Loucy (cell line): ENCODE measurements around the gene SLC30A3.

Source experiments
- H2AFZ ChIP-seq: fragments of 200-600 bp; sonication (generic); 2 replicates; pipeline ENCODE4 v1.6.0; 2016; ENCODE audit warnings: antibody characterized with exemption, mild to moderate bottlenecking, low read length, moderate library complexity
- H3F3A ChIP-seq: fragments of 200-600 bp; 2 replicates; pipeline ENCODE4 v1.6.0; 2016; ENCODE audit warnings: antibody characterized with exemption, low read depth, mild to moderate bottlenecking
- H3K27me3 ChIP-seq: fragments of 200-600 bp; sonication (generic); 2 replicates; pipeline ENCODE4 v1.6.1; 2014; ENCODE audit warnings: low read length, mild to moderate bottlenecking; ENCODE audit not compliant: insufficient read depth, poor library complexity, severe bottlenecking
- H3K36me3 ChIP-seq: fragments of 200-600 bp; sonication (generic); 2 replicates; pipeline ENCODE4 v1.6.1; 2016; ENCODE audit warnings: low read length; ENCODE audit not compliant: insufficient read depth
- H3K4me1 ChIP-seq: fragments of 200-600 bp; sonication (generic); 2 replicates; pipeline ENCODE4 v1.5.1; 2014; ENCODE audit warnings: low read length, mild to moderate bottlenecking; ENCODE audit not compliant: insufficient read depth, poor library complexity, severe bottlenecking
- H3K4me2 ChIP-seq: fragments of 200-600 bp; sonication (generic); 2 replicates; pipeline ENCODE4 v1.6.0; 2014; ENCODE audit warnings: antibody characterized with exemption, low read length, low read depth, mild to moderate bottlenecking; ENCODE audit not compliant: poor library complexity, severe bottlenecking
- H3K4me3 ChIP-seq: fragments of 200-600 bp; sonication (generic); 2 replicates; pipeline ENCODE4 v1.5.1; 2014; ENCODE audit warnings: low read length, mild to moderate bottlenecking, mixed read lengths; ENCODE audit not compliant: poor library complexity, severe bottlenecking
- H3K79me2 ChIP-seq: fragments of 200-600 bp; sonication (generic); 2 replicates; pipeline ENCODE4 v1.6.1; 2014; ENCODE audit warnings: low read length; ENCODE audit not compliant: insufficient read depth
- H3K9ac ChIP-seq: fragments of 200-600 bp; sonication (generic); 2 replicates; pipeline ENCODE4 v1.6.0; 2014; ENCODE audit warnings: mild to moderate bottlenecking, low read depth, low read length, moderate library complexity; ENCODE audit not compliant: poor library complexity, severe bottlenecking
- H3K9me2 ChIP-seq: fragments of 200-600 bp; sonication (generic); replicated peaks from 2 replicates; pipeline ENCODE4 v1.6.1; 2016; ENCODE audit warnings: low read depth, low read length, mixed read lengths
- H3K9me3 ChIP-seq: fragments of 200-600 bp; sonication (generic); 2 replicates; pipeline ENCODE4 v1.6.1; 2014; ENCODE audit warnings: mild to moderate bottlenecking, antibody characterized with exemption, low read length, low read depth; ENCODE audit not compliant: insufficient read depth
- H4K20me1 ChIP-seq: fragments of 200-600 bp; sonication (generic); 2 replicates; pipeline ENCODE4 v1.6.0; 2014; ENCODE audit warnings: antibody characterized with exemption, low read length, mild to moderate bottlenecking; ENCODE audit not compliant: insufficient read depth, poor library complexity, severe bottlenecking
- CTCF ChIP-seq: fragments of 200-600 bp; sonication (generic); conservative IDR thresholded peaks from 2 replicates; pipeline ENCODE4 v1.5.1; 2014; ENCODE audit warnings: mild to moderate bottlenecking, antibody characterized with exemption, low read length
- EZH2phosphoT487 ChIP-seq: fragments of 200-600 bp; IDR thresholded peaks from 2 replicates; pipeline ENCODE4 v1.6.1; 2018; ENCODE audit warnings: antibody characterized with exemption, mild to moderate bottlenecking, moderate library complexity, borderline replicate concordance

Gene SLC30A3

GRCh38 chr2:27222407-27222806 lies 40.4 kb downstream of the SLC30A3 start:
- peaks cover 22% of the 10 kb centered on the region for H3K4me1 ChIP-seq
- H4K20me1 ChIP-seq = no peaks in the 10 kb centered on the region
- H3K4me3 ChIP-seq = no peak overlapping the region
- no peaks in the 10 kb centered on the region for H3K9me3 ChIP-seq
- no peaks in the 10 kb centered on the region for H3K27me3 ChIP-seq
- TF ChIP-seq EZH2phosphoT487 (no peak), CTCF (no peak)
- peaks cover 53% of the 10 kb centered on the region; the same call in 1 of the 2 replicates for H3K36me3 ChIP-seq
- H3K4me2 ChIP-seq = no peak overlapping the region
- no peak overlapping the region for H2AFZ ChIP-seq
- H3K9ac ChIP-seq = no peak overlapping the region
- H3K79me2 ChIP-seq = peaks cover 29% of the 10 kb centered on the region
- no peaks in the 10 kb centered on the region for H3K9me2 ChIP-seq
- H3F3A ChIP-seq = no peaks in the 10 kb centered on the region

- Histone ChIP-seq H4K20me1 (no peaks in the 10 kb centered on the region), H3K9me2 (no peaks in the 10 kb centered on the region), H3K4me3 (no peak overlapping the region), H3K4me2 (no peak overlapping the region), H3F3A (no peaks in the 10 kb centered on the region), H2AFZ (no peak overlapping the region), H3K36me3 (peaks cover 41% of the 10 kb centered on the region; the same call in 1 of the 2 replicates), H3K9me3 (no peaks in the 10 kb centered on the region), H3K9ac (no peak overlapping the region), H3K4me1 (peaks cover 30% of the 10 kb centered on the region), H3K79me2 (peaks cover 30% of the 10 kb centered on the region), H3K27me3 (no peaks in the 10 kb centered on the region)
- TF ChIP-seq CTCF (no peak), EZH2phosphoT487 (no peak)
Measured at GRCh38 chr2:27221166-27221565, 41.7 kb downstream of the SLC30A3 start.

- H3K79me2 ChIP-seq = peaks cover 30% of the 10 kb centered on the region
- TF ChIP-seq EZH2phosphoT487 (no peak), CTCF (no peak)
- H3K4me2 ChIP-seq = no peak overlapping the region
- peaks cover 30% of the 10 kb centered on the region for H3K4me1 ChIP-seq
- no peaks in the 10 kb centered on the region for H3K9me2 ChIP-seq
- no peaks in the 10 kb centered on the region for H3K27me3 ChIP-seq
- no peak overlapping the region for H3K9ac ChIP-seq
- H2AFZ ChIP-seq = no peak overlapping the region
- H3K36me3 ChIP-seq = peaks cover 33% of the 10 kb centered on the region; the same call in 1 of the 2 replicates
- no peaks in the 10 kb centered on the region for H3F3A ChIP-seq
- no peak overlapping the region for H3K4me3 ChIP-seq
- no peaks in the 10 kb centered on the region for H3K9me3 ChIP-seq
- no peaks in the 10 kb centered on the region for H4K20me1 ChIP-seq
Measured at GRCh38 chr2:27220091-27220490, 42.8 kb downstream of the SLC30A3 start.
